SK-N-SH treated with all-trans-retinoic acid at 6 μM for 48 hours (cell line): ENCODE data around the gene PRKCSH.

Experiments used
- ARNTL ChIP-seq: fragments of 450-650 bp; formaldehyde crosslinking; IDR thresholded peaks from 2 replicates; pipeline ENCODE4 v1.5.0; 2020; ENCODE audit warnings: low read depth, mild to moderate bottlenecking, moderate library complexity, borderline replicate concordance
- CREB5 ChIP-seq: fragments of 250-450 bp; sonication (Bioruptor Pico); IDR thresholded peaks from 2 replicates; pipeline ENCODE4 v1.5.1; 2020; ENCODE audit warnings: low read depth, mild to moderate bottlenecking, moderate library complexity
- CSDC2 ChIP-seq: fragments of 250-450 bp; sonication (Bioruptor Pico); IDR thresholded peaks from 2 replicates; pipeline ENCODE4 v1.5.0; 2020; ENCODE audit warnings: mild to moderate bottlenecking, moderate library complexity
- CSRNP3 ChIP-seq: fragments of 250-450 bp; sonication (Bioruptor Pico); IDR thresholded peaks from 2 replicates; pipeline ENCODE4 v1.5.1; 2021; ENCODE audit warnings: mild to moderate bottlenecking, moderate library complexity
- ESRRG ChIP-seq: fragments of 250-450 bp; sonication (Bioruptor Pico); IDR thresholded peaks from 2 replicates; pipeline ENCODE4 v1.6.1; 2021; ENCODE audit warnings: mild to moderate bottlenecking
- OSR1 ChIP-seq: fragments of 250-450 bp; sonication (Bioruptor Pico); IDR thresholded peaks from 2 replicates; pipeline ENCODE4 v1.8.0; 2022; ENCODE audit warnings: moderate library complexity, mild to moderate bottlenecking, inconsistent platforms
- PATZ1 ChIP-seq: fragments of 250-450 bp; sonication (Bioruptor Pico); IDR thresholded peaks from 2 replicates; pipeline ENCODE4 v1.8.0; 2020; ENCODE audit warnings: mild to moderate bottlenecking, moderate library complexity, borderline replicate concordance
- POU6F1 ChIP-seq: fragments of 250-450 bp; sonication (Bioruptor Pico); IDR thresholded peaks from 2 replicates; pipeline ENCODE4 v1.8.0; 2021; ENCODE audit warnings: low read depth, mild to moderate bottlenecking, moderate library complexity, borderline replicate concordance
- RARB ChIP-seq: fragments of 250-450 bp; sonication (Bioruptor Pico); IDR thresholded peaks from 2 replicates; pipeline ENCODE4 v1.8.0; 2021; ENCODE audit warnings: mild to moderate bottlenecking, moderate library complexity
- TSHZ2 ChIP-seq: fragments of 250-450 bp; sonication (Bioruptor Pico); IDR thresholded peaks from 2 replicates; pipeline ENCODE4 v1.5.0; 2020; ENCODE audit warnings: mild to moderate bottlenecking, moderate library complexity
- ZFP30 ChIP-seq: fragments of 450-650 bp; formaldehyde crosslinking; IDR thresholded peaks from 2 replicates; pipeline ENCODE4 v1.5.0; 2022; ENCODE audit warnings: mild to moderate bottlenecking, moderate library complexity
- ZNF565 ChIP-seq: fragments of 450-650 bp; formaldehyde crosslinking; conservative IDR thresholded peaks from 2 replicates; pipeline ENCODE4 v1.5.0; 2020; ENCODE audit warnings: low read depth, mild to moderate bottlenecking, moderate library complexity
- ZNF8 ChIP-seq: fragments of 450-650 bp; formaldehyde crosslinking; IDR thresholded peaks from 2 replicates; pipeline ENCODE4 v1.5.0; 2020; ENCODE audit warnings: mild to moderate bottlenecking, moderate library complexity

GRCh38 chr19:11446271-11446651 lies 10.8 kb downstream of the PRKCSH start:
- TF ChIP-seq PATZ1 (CRISPR knock-in tag) (no peak), ZNF565 (no peak), TSHZ2 (CRISPR knock-in tag) (no peak), ZNF8 (no peak), ARNTL (CRISPR knock-in tag) (no peak), POU6F1 (CRISPR knock-in tag) (no peak), ZFP30 (CRISPR knock-in tag) (no peak), OSR1 (CRISPR knock-in tag) (no peak), CSDC2 (CRISPR knock-in tag) (no peak), CREB5 (CRISPR knock-in tag) (no peak), RARB (CRISPR knock-in tag) (no peak), CSRNP3 (CRISPR knock-in tag) (no peak), ESRRG (CRISPR knock-in tag) (no peak)
